ENCODE measurements around the gene SLC4A1.

SLC4A1 gene

GRCh38 chr17:44219616-44220212, 48.2 kb downstream of the SLC4A1 start, which contains the start of gene UBTF:
Gene UBTF (minus strand): TSS chr17:44219675. CDS start chr17:44218229, 1,446 bp downstream.
- peaks cover 30% of the 10 kb centered on the region for H3K4me1 Mint-ChIP-seq
- TF ChIP-seq, protein P1, sequence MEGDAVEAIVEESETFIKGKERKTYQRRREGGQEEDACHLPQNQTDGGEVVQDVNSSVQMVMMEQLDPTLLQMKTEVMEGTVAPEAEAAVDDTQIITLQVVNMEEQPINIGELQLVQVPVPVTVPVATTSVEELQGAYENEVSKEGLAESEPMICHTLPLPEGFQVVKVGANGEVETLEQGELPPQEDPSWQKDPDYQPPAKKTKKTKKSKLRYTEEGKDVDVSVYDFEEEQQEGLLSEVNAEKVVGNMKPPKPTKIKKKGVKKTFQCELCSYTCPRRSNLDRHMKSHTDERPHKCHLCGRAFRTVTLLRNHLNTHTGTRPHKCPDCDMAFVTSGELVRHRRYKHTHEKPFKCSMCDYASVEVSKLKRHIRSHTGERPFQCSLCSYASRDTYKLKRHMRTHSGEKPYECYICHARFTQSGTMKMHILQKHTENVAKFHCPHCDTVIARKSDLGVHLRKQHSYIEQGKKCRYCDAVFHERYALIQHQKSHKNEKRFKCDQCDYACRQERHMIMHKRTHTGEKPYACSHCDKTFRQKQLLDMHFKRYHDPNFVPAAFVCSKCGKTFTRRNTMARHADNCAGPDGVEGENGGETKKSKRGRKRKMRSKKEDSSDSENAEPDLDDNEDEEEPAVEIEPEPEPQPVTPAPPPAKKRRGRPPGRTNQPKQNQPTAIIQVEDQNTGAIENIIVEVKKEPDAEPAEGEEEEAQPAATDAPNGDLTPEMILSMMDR (IDR thresholded peaks at IDR 0.05; ENCODE audit: unreplicated experiment in 3 of 3): peak in 1 of 3 experiments; percentile 1
- peak within 1 kb of the TSS; percentile 95 to 97 (median 96) for H3K4me3 Mint-ChIP-seq
- H3K27me3 Mint-ChIP-seq (ENCODE audit: low read depth): no peaks in the 10 kb centered on the region
- H3K36me3 Mint-ChIP-seq (ENCODE audit: low read depth): peaks cover 29% of the 10 kb centered on the region
- peak within 1 kb of the TSS; percentile 69 to 99 (median 96) for H3K27ac Mint-ChIP-seq
- H3K9me3 Mint-ChIP-seq: no peaks in the 10 kb centered on the region

- Mint-ChIP-seq H3K27ac (no peak overlapping the region), H3K4me3 (peak overlapping the region in 1 of 3 experiments; percentile 9), H3K4me1 (peaks cover 31% of the 10 kb centered on the region), H3K27me3 (ENCODE audit: low read depth) (no peaks in the 10 kb centered on the region), H3K9me3 (no peaks in the 10 kb centered on the region), H3K36me3 (ENCODE audit: low read depth) (peaks cover 34% of the 10 kb centered on the region)
- TF ChIP-seq, protein P1 (IDR thresholded peaks at IDR 0.05; ENCODE audit: unreplicated experiment in 3 of 3): peak in 2 of 3 experiments; percentile 45 to 46
Measured at GRCh38 chr17:44219108-44219615, 48.8 kb downstream of the SLC4A1 start.

- Mint-ChIP-seq H3K27ac (peak overlapping the region; percentile 50 to 69 (median 62)), H3K36me3 (ENCODE audit: low read depth) (peaks cover 41% of the 10 kb centered on the region), H3K9me3 (no peaks in the 10 kb centered on the region), H3K4me3 (peak overlapping the region; percentile 72 to 86 (median 85)), H3K27me3 (ENCODE audit: low read depth) (no peaks in the 10 kb centered on the region), H3K4me1 (peaks cover 32% of the 10 kb centered on the region)
- TF ChIP-seq, protein P1 (IDR thresholded peaks at IDR 0.05; ENCODE audit: unreplicated experiment in 3 of 3): peak; percentile 62 to 74 (median 69)
Measured at GRCh38 chr17:44218344-44219107, 49.4 kb downstream of the SLC4A1 start.

GRCh38 chr17:44217738-44218343, 50.1 kb downstream of the SLC4A1 start:
- TF ChIP-seq, protein P1 (IDR thresholded peaks at IDR 0.05; ENCODE audit: unreplicated experiment in 3 of 3): no peak
- no peaks in the 10 kb centered on the region for H3K27me3 Mint-ChIP-seq (ENCODE audit: low read depth)
- H3K4me1 Mint-ChIP-seq: peaks cover 32% of the 10 kb centered on the region
- peak overlapping the region; percentile 72 to 86 (median 85) for H3K4me3 Mint-ChIP-seq
- H3K27ac Mint-ChIP-seq: peak overlapping the region; percentile 50 to 69 (median 62)
- peaks cover 45% of the 10 kb centered on the region for H3K36me3 Mint-ChIP-seq (ENCODE audit: low read depth)
- no peaks in the 10 kb centered on the region for H3K9me3 Mint-ChIP-seq

GRCh38 chr17:44216694-44217093, 51.2 kb downstream of the SLC4A1 start:
- Mint-ChIP-seq H3K9me3 (no peaks in the 10 kb centered on the region), H3K27me3 (ENCODE audit: low read depth) (no peaks in the 10 kb centered on the region), H3K36me3 (ENCODE audit: low read depth) (peaks cover 47% of the 10 kb centered on the region), H3K4me1 (peaks cover 29% of the 10 kb centered on the region), H3K27ac (peak overlapping the region; percentile 57 to 69 (median 66)), H3K4me3 (peak overlapping the region; percentile 72 to 86 (median 79))
- TF ChIP-seq, protein P1 (IDR thresholded peaks at IDR 0.05; ENCODE audit: unreplicated experiment in 3 of 3): no peak

Data from nephron (organoid).